Fibroblast of peridontal ligament (primary cell): ENCODE results near the gene FFAR1.
A peak's percentile ranks its signal among the peaks of the same experiment; 100 is the strongest.

Experiments
- DNase-seq: peaks from one replicate; pipeline ENCODE4 v3.0.0-alpha.2; 2010; ENCODE audit errors: extremely low read depth

Gene FFAR1

GRCh38 chr19:35315883-35316282 lies 31.8 kb upstream of the FFAR1 start:
- no peak for DNase-seq

- no peak for DNase-seq
Observed at GRCh38 chr19:35316560-35316959, 31.1 kb upstream of the FFAR1 start.

- no peak for DNase-seq
Observed at GRCh38 chr19:35317464-35318043, 30.1 kb upstream of the FFAR1 start.

GRCh38 chr19:35318679-35319448 lies 28.8 kb upstream of the FFAR1 start:
- peak; percentile 13 for DNase-seq

GRCh38 chr19:35320065-35320713 lies 27.5 kb upstream of the FFAR1 start:
- no peak for DNase-seq

GRCh38 chr19:35321291-35321690 lies 26.4 kb upstream of the FFAR1 start:
- DNase-seq: no peak

- DNase-seq: no peak
Observed at GRCh38 chr19:35322014-35322413, 25.7 kb upstream of the FFAR1 start.

- DNase-seq: no peak
Observed at GRCh38 chr19:35327642-35328041, 20.1 kb upstream of the FFAR1 start.

GRCh38 chr19:35328851-35329285 lies 18.8 kb upstream of the FFAR1 start, which contains the start of gene CD22:
Gene CD22, plus strand, starts transcription at chr19:35329187. Its CDS starts 2,854 bp downstream, at chr19:35332041.
- DNase-seq: no peak

GRCh38 chr19:35329323-35329722 lies 18.4 kb upstream of the FFAR1 start:
- no peak for DNase-seq

- no peak for DNase-seq
Observed at GRCh38 chr19:35330475-35330874, 17.2 kb upstream of the FFAR1 start.

- DNase-seq: no peak
Observed at GRCh38 chr19:35331551-35332214, 16.0 kb upstream of the FFAR1 start.

- DNase-seq: no peak
Observed at GRCh38 chr19:35332817-35333216, 14.9 kb upstream of the FFAR1 start.

- DNase-seq: no peak
Observed at GRCh38 chr19:35334144-35334753, 13.5 kb upstream of the FFAR1 start.

- no peak for DNase-seq
Observed at GRCh38 chr19:35336166-35336955, 11.3 kb upstream of the FFAR1 start.

GRCh38 chr19:35337097-35337983 lies 10.4 kb upstream of the FFAR1 start:
- no peak for DNase-seq

GRCh38 chr19:35337984-35338296 lies 9.8 kb upstream of the FFAR1 start:
- DNase-seq: no peak

- DNase-seq: no peak
Observed at GRCh38 chr19:35340431-35340830, 7.3 kb upstream of the FFAR1 start.

GRCh38 chr19:35341006-35341405 lies 6.7 kb upstream of the FFAR1 start:
- no peak for DNase-seq

- no peak for DNase-seq
Observed at GRCh38 chr19:35341565-35342225, 6.0 kb upstream of the FFAR1 start.
